Gastroesophageal sphincter (tissue), 2 donors: ENCODE measurements around the gene FOXK1.

ENCODE experiments used
- EP300 ChIP-seq: sonication (generic); formaldehyde crosslinking; IDR thresholded peaks from one replicate; pipeline ENCODE4 v1.6.1; 2017; ENCODE audit warnings: antibody characterized with exemption, mild to moderate bottlenecking
- POLR2AphosphoS5 ChIP-seq: sonication (generic); formaldehyde crosslinking; IDR thresholded peaks from one replicate; pipeline ENCODE4 v1.6.1; 2017; ENCODE audit warnings: antibody characterized with exemption

DNA sequence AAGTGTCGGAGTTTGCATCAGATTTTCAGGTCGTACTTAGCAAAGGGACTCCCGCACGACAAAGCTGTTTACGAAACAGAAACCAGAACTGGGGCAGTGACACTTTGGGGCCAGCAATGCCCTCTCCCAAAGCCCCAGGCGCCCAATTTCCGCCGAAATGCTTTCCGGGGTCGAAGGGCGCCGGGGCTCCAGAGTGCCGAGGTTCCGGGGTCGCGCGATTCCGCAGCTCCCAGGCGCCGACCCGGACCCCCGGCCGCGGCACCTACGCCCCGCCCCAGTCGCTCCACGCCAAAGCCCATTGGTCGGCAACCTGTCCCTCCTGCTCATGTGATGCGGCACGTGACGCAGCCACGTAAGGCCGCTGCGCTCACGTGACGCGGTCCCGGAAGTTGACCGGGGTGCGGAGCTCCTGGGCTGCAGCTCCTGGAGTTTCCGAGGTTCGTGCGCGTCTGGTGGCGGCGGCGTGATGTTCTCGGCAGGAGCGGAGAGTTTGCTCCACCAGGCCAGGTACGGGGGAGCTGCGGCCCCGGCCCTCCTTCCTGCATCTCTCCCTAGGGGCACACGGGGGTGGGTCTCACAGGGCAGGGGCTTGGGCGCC, 93.3 kb downstream of the FOXK1 start, which contains the start of gene AP5Z1:
- no peak for TF ChIP-seq EP300
- peak; percentile 98 for TF ChIP-seq POLR2AphosphoS5
